ENCODE data around the gene LEFTY1.

GRCh38 chr1:225888289-225888897 is 553 bp downstream of the LEFTY1 start:
- TF ChIP-seq CTCF (IDR thresholded peaks at IDR 0.05): no peak
- no peak for TF ChIP-seq POLR2A (IDR thresholded peaks at IDR 0.05)
